SK-N-SH (cell line): ENCODE data around the gene GPRASP2. TPM values are rescaled to one million over a fixed set of nuclear protein-coding genes. Genes with fewer than 3 reads are reported as not detected.
"Not testable (repeated sequence)": the region's sequence is repeated elsewhere in the genome, so short reads cannot be mapped to it uniquely, and the experiment has no call there.

ENCODE experiments used
- CTCF ChIA-PET: fragments of 300-600, 350-600 bp; formaldehyde crosslinking; extraction: SDS; loops from one replicate; lab custom pipeline; 2021; lab: Yijun Ruan, JAX
- POLR2A ChIA-PET: fragments of 350-600 bp; sonication (Branson Sonifier 250); formaldehyde crosslinking; extraction: SDS; loops from one replicate; lab custom pipeline; 2020; ENCODE audit warnings: antibody characterized with exemption, inconsistent platforms; lab: Yijun Ruan, JAX
- DNase-seq: peaks from one replicate; pipeline ENCODE4 v3.0.0; 2012
- H2AFZ ChIP-seq: fragments of 200-600 bp; sonication (generic); 2 replicates; pipeline ENCODE4 v1.8.1; 2016; ENCODE audit warnings: antibody characterized with exemption, mild to moderate bottlenecking, low read depth
- H3F3A ChIP-seq: fragments of 200-600 bp; sonication (generic); replicated peaks from 2 replicates; pipeline ENCODE3; 2016; ENCODE audit warnings: antibody characterized with exemption, mild to moderate bottlenecking; ENCODE audit not compliant: insufficient read depth
- H3K27ac ChIP-seq, 2 experiments: fragments of 200-500 bp in 1 of 2; fragments of 200-600 bp in 1 of 2; sonication (Bioruptor generic) in 1 of 2; sonication (generic), shearing (Covaris generic) in 1 of 2; 2 replicates each; pipeline versions ENCODE4 v1.5.1 to v1.6.1; 2014 to 2016; ENCODE audit warnings: low read depth in 2 of 2, inconsistent platforms in 1 of 2, low read length in 1 of 2, mild to moderate bottlenecking in 1 of 2, mixed read lengths in 1 of 2
- H3K27me3 ChIP-seq: fragments of 200-600 bp; sonication (generic), shearing (Covaris generic); 2 replicates; pipeline ENCODE4 v1.6.1; 2016; ENCODE audit warnings: mixed run types; ENCODE audit not compliant: insufficient read depth
- H3K36me3 ChIP-seq, 2 experiments: fragments of 200-500 bp in 1 of 2; fragments of 200-600 bp in 1 of 2; sonication (Bioruptor generic) in 1 of 2; sonication (generic) in 1 of 2; replicated peaks in 1 of 2; 2 replicates each; pipeline versions ENCODE3 to v1.5.1; 2014 to 2016; ENCODE audit warnings: low read length in 1 of 2, mild to moderate bottlenecking in 1 of 2; ENCODE audit not compliant: insufficient read depth in 2 of 2, control insufficient read depth in 1 of 2
- H3K4me1 ChIP-seq, 2 experiments: fragments of 200-500 bp in 1 of 2; fragments of 200-600 bp in 1 of 2; sonication (Bioruptor generic) in 1 of 2; sonication (generic), shearing (Covaris generic) in 1 of 2; 2 replicates each; pipeline versions ENCODE4 v1.5.1 to v1.6.1; 2014 to 2016; ENCODE audit warnings: low read depth in 1 of 2, low read length in 1 of 2, mixed run types in 1 of 2; ENCODE audit not compliant: insufficient read depth in 2 of 2, control insufficient read depth in 1 of 2
- H3K4me2 ChIP-seq: fragments of 200-600 bp; sonication (generic), shearing (Covaris generic); 2 replicates; pipeline ENCODE4 v1.6.1; 2017; ENCODE audit warnings: mixed run types
- H3K4me3 ChIP-seq, 2 experiments: fragments of 200-500 bp in 1 of 2; fragments of 200-600 bp in 1 of 2; sonication (Bioruptor generic) in 1 of 2; sonication (generic), shearing (Covaris generic) in 1 of 2; 2 replicates each; pipeline versions ENCODE4 v1.5.1 to v1.8.1; 2014 to 2016; ENCODE audit warnings: low read depth in 2 of 2, inconsistent platforms in 1 of 2, low read length in 1 of 2, mild to moderate bottlenecking in 1 of 2, mixed read lengths in 1 of 2, moderate library complexity in 1 of 2
- H3K79me2 ChIP-seq: fragments of 200-600 bp; sonication (generic); 2 replicates; pipeline ENCODE4 v1.8.1; 2017; ENCODE audit warnings: mild to moderate bottlenecking; ENCODE audit not compliant: insufficient read depth
- H3K9ac ChIP-seq: fragments of 200-600 bp; sonication (generic); 2 replicates; pipeline ENCODE4 v1.6.1; 2017; ENCODE audit warnings: mixed run types
- H3K9me2 ChIP-seq: fragments of 200-600 bp; sonication (generic); 2 replicates; pipeline ENCODE4 v1.6.1; 2017; ENCODE audit warnings: mixed run types
- H3K9me3 ChIP-seq: fragments of 200-600 bp; sonication (generic); 2 replicates; pipeline ENCODE4 v1.6.1; 2017; ENCODE audit warnings: mixed run types, mild to moderate bottlenecking, moderate library complexity
- H4K20me1 ChIP-seq: fragments of 200-600 bp; sonication (generic); 2 replicates; pipeline ENCODE4 v1.6.1; 2017; ENCODE audit warnings: mild to moderate bottlenecking, mixed run types; ENCODE audit not compliant: insufficient read depth
- CHD2 ChIP-seq: fragments of 150-350 bp; IDR thresholded peaks from 2 replicates; pipeline ENCODE4 v1.6.1; 2018; ENCODE audit warnings: low read length; ENCODE audit not compliant: partially characterized antibody
- EZH2phosphoT487 ChIP-seq: fragments of 200-600 bp; sonication (generic); IDR thresholded peaks from 2 replicates; pipeline ENCODE4 v1.6.1; 2017; ENCODE audit warnings: low read depth, mixed run types, mild to moderate bottlenecking, antibody characterized with exemption, moderate library complexity, borderline replicate concordance
- MXI1 ChIP-seq: IDR thresholded peaks from 2 replicates; pipeline ENCODE4 v1.6.1; 2012; ENCODE audit warnings: mild to moderate bottlenecking, low read depth, low read length, improper control_type of control experiment
- NRF1 ChIP-seq: IDR thresholded peaks from 2 replicates; pipeline ENCODE4 v1.6.1; 2012; ENCODE audit warnings: low read depth, mild to moderate bottlenecking, low read length
- REST ChIP-seq: IDR thresholded peaks from 2 replicates; pipeline ENCODE4 v1.6.1; 2012; ENCODE audit warnings: mild to moderate bottlenecking, low read depth, low read length, moderate library complexity
- TCF12 ChIP-seq: IDR thresholded peaks from 2 replicates; pipeline ENCODE4 v1.4.0; 2012
- TEAD4 ChIP-seq: IDR thresholded peaks from 2 replicates; pipeline ENCODE4 v1.4.0; 2012; ENCODE audit warnings: mild to moderate bottlenecking, borderline replicate concordance; ENCODE audit not compliant: insufficient read depth
- YY1 ChIP-seq: IDR thresholded peaks from 2 replicates; pipeline ENCODE4 v1.4.0; 2012; ENCODE audit warnings: low read depth, mild to moderate bottlenecking
- WGBS: methylation state at CpG from one replicate; pipeline ENCODE4 v1.1.6; 2017; ENCODE audit warnings: low lambda C conversion rate; 5-methylcytosine and 5-hydroxymethylcytosine counted together
- polyA plus RNA-seq, 3 experiments: library from polyadenylated mRNA; depleted of rRNA; stranded (reverse); fragments of >200 nt; gene quantifications; 2 replicates each; pipeline ENCODE4 v1.2.3, GENCODE V29; 2012

The GPRASP2 gene
- 12.3 TPM in 2 replicates for polyA plus RNA-seq (2012; rRNA removed)
- 11.3 and 15.2 TPM in 2 replicates for polyA plus RNA-seq (2012; cell fraction: cytosol; rRNA removed)
- 11.1 and 13.7 TPM in 2 replicates for polyA plus RNA-seq (2012; cell fraction: nucleus; rRNA removed)

- ChIA-PET CTCF (interaction anchor here (0.6 kb wide), 1 partner anchor 188 kb away, joined by 3 read pairs; no protein-coding TSS in a partner anchor), POLR2A (no interaction called here)
- 20% methylated on average over 10 of the region's 68 CpGs for WGBS
Measured at GRCh38 chrX:102712216-102712966, at the start of gene GPRASP2. Gene GPRASP2 (plus strand): TSS chrX:102712448. CDS start chrX:102714870, 2,422 bp downstream.

GRCh38 chrX:102663820-102664219 is 48.4 kb upstream of the GPRASP2 start:
- H3K79me2 ChIP-seq, H3K4me3 ChIP-seq, POLR2A ChIA-PET, H3K9me2 ChIP-seq, H3K36me3 ChIP-seq, H3K27me3 ChIP-seq, H3F3A ChIP-seq, DNase-seq, H2AFZ ChIP-seq, CTCF ChIA-PET, H3K9ac ChIP-seq, H3K27ac ChIP-seq, H4K20me1 ChIP-seq, H3K9me3 ChIP-seq, H3K4me2 ChIP-seq, H3K4me1 ChIP-seq: not testable (repeated sequence)
- WGBS: 55% methylated on average over 4 of the region's 4 CpGs

More at GRCh38 chrX:102712216-102712966, at the start of gene GPRASP2:
- H3K4me2 ChIP-seq: peak within 1 kb of the TSS; percentile 79
- TF ChIP-seq CHD2 (peak; percentile 59), YY1 (peak; percentile 69), NRF1 (peak; percentile 25; the same call in 1 of the 2 replicates), TCF12 (no peak)
- TF ChIP-seq, all 33 proteins: peak for 3
- Histone ChIP-seq H3K9ac (peak within 1 kb of the TSS; percentile 65; the same call in 1 of the 2 replicates), H3K4me3 (peak within 1 kb of the TSS; percentile 70 to 73), H3K9me3 (no peaks in the 10 kb centered on the region), H3K79me2 (0 out of 2 replicates have a peak, but pooled peaks cover 3% of the 10 kb centered on the region), H2AFZ (peak within 1 kb of the TSS; percentile 68; the same call in 1 of the 2 replicates), H3K4me1 (peaks cover 0 to 3% of the 10 kb centered on the region in 2 experiments; a peak in 1 of 4 replicates), H3F3A (no peaks in the 10 kb centered on the region), H3K27ac (peak within 1 kb of the TSS; percentile 24 to 71; a peak in 3 of 4 replicates), H4K20me1 (no peaks in the 10 kb centered on the region), H3K9me2 (no peaks in the 10 kb centered on the region), H3K27me3 (peaks cover 12% of the 10 kb centered on the region; the same call in 1 of the 2 replicates), H3K36me3 (no peaks in the 10 kb centered on the region)
- DNase-seq: peak; percentile 74

- H2AFZ ChIP-seq, H3K79me2 ChIP-seq, H3K9ac ChIP-seq, CTCF ChIA-PET, H3K4me3 ChIP-seq, H3K4me1 ChIP-seq, H3K9me2 ChIP-seq, H4K20me1 ChIP-seq, H3K4me2 ChIP-seq, POLR2A ChIA-PET, H3F3A ChIP-seq, H3K9me3 ChIP-seq, H3K27ac ChIP-seq, H3K36me3 ChIP-seq, DNase-seq, H3K27me3 ChIP-seq: not testable (repeated sequence)
- 43% methylated on average over 1 of the region's 1 CpG for WGBS
Measured at GRCh38 chrX:102667034-102667433, 45.2 kb upstream of the GPRASP2 start.

GRCh38 chrX:102669526-102669925 is 42.7 kb upstream of the GPRASP2 start:
- no CpG with 5 or more reads among the region's 4 CpGs for WGBS
- POLR2A ChIA-PET: no interaction called here
- Histone ChIP-seq H3K4me3 (no peak overlapping the region), H3K9me3 (no peaks in the 10 kb centered on the region), H3K79me2 (no peaks in the 10 kb centered on the region), H3K27me3 (no peaks in the 10 kb centered on the region), H3K36me3 (no peaks in the 10 kb centered on the region), H4K20me1 (no peaks in the 10 kb centered on the region), H3K4me1 (no peaks in the 10 kb centered on the region), H3K4me2 (no peak overlapping the region), H3K9ac (no peak overlapping the region), H3F3A (no peaks in the 10 kb centered on the region), H3K9me2 (no peaks in the 10 kb centered on the region), H2AFZ (no peak overlapping the region), H3K27ac (no peak overlapping the region)
- CTCF ChIA-PET: no interaction called here
- DNase-seq: no peak
- TF ChIP-seq TEAD4 (no peak), REST (no peak), EZH2phosphoT487 (no peak), MXI1 (no peak)
